HFF-Myc (cell line): ENCODE data around the gene VIM.

Source experiments
- DNase-seq: peaks from one replicate; pipeline ENCODE4 v3.0.0-alpha.2; 2011; ENCODE audit warnings: low read depth; ENCODE audit errors: extremely low read depth
- H3K4me3 ChIP-seq: replicated peaks from 2 replicates; pipeline ENCODE4 v1.5.1; 2011; ENCODE audit warnings: low read depth, mild to moderate bottlenecking, control low read depth, low read length
- TF ChIP-seq, protein P1 (sequence below): IDR thresholded peaks from 2 replicates; pipeline ENCODE4 v1.5.1; 2012; ENCODE audit warnings: mild to moderate bottlenecking, low read depth, low read length, control low read depth; ENCODE audit errors: missing control alignments

The VIM gene

GRCh38 chr10:17219024-17219423 lies 9.0 kb upstream of the VIM start:
- TF ChIP-seq, protein P1, sequence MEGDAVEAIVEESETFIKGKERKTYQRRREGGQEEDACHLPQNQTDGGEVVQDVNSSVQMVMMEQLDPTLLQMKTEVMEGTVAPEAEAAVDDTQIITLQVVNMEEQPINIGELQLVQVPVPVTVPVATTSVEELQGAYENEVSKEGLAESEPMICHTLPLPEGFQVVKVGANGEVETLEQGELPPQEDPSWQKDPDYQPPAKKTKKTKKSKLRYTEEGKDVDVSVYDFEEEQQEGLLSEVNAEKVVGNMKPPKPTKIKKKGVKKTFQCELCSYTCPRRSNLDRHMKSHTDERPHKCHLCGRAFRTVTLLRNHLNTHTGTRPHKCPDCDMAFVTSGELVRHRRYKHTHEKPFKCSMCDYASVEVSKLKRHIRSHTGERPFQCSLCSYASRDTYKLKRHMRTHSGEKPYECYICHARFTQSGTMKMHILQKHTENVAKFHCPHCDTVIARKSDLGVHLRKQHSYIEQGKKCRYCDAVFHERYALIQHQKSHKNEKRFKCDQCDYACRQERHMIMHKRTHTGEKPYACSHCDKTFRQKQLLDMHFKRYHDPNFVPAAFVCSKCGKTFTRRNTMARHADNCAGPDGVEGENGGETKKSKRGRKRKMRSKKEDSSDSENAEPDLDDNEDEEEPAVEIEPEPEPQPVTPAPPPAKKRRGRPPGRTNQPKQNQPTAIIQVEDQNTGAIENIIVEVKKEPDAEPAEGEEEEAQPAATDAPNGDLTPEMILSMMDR, result no peak
- DNase-seq, result no peak
- no peak overlapping the region for H3K4me3 ChIP-seq

GRCh38 chr10:17220652-17221100 lies 7.4 kb upstream of the VIM start:
- no peak for DNase-seq
- TF ChIP-seq, protein P1, result no peak
- no peak overlapping the region for H3K4me3 ChIP-seq

GRCh38 chr10:17222329-17222728 lies 5.7 kb upstream of the VIM start:
- TF ChIP-seq, protein P1, result no peak
- DNase-seq, result no peak

DNA sequence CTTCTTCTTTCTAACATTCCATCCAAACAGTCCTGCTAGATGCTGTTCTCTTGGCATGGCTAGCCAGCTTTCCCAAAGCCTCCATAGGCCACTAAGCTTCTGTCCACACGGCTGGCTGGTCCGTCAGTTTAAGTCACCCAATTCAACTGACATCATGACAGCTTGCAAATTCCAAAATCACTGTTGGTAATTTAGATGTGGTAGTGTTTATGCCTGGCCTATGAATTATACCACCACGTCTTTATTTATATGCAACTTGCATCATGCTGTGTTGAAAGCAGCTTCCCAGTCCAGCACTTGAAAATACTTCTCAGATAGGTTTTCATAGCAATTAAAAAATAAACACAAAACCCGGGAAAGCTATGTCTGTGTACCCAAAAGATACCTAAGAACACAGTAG lies 2.2 kb upstream of the VIM start:
- TF ChIP-seq, protein P1, result no peak
- no peak overlapping the region for H3K4me3 ChIP-seq
- DNase-seq, result no peak

More at GRCh38 chr10:17222329-17222728, 5.7 kb upstream of the VIM start:
- no peak overlapping the region for H3K4me3 ChIP-seq

- no peak overlapping the region; the same call in 1 of the 2 replicates for H3K4me3 ChIP-seq
- DNase-seq, result no peak
- TF ChIP-seq, protein P1, result no peak
Measured at GRCh38 chr10:17226891-17227303, 1.1 kb upstream of the VIM start.

DNA sequence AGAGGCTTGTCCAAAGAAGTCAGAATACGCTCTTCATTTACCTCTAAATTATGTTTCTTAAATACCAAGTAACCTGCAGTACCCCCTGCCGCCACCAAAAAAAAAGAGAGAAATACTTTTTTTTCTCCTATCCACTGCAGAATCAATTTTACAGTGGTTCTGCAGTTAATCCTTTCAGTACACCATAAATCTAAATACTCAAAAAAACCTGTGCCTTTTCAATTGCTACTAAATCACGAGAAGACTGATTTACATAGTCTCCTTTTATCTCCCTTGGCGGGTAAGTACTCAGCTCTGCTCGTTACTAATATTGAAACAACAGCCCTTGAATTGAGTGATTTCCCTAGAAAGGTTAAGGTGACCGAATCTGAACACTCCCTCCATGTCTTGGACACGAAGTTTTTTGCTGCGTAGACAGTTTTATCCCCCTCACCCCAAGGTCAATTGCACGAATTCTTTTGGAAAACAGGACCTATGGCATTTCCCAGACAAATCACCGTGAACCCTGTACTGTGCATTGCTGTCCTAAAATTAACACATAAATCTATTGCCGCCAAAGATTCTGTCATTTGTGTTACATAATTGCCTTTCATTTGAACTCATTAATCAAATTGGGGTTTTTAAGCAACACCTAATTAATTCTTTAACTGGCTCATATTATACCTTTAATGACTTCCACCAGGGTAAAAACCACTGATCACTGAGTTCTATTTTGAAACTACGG lies 512 bp upstream of the VIM start:
- DNase-seq, result no peak
- TF ChIP-seq, protein P1, result peak; percentile 7

More for the DNA sequence above, 512 bp upstream of the VIM start:
- peak overlapping the region; percentile 99 for H3K4me3 ChIP-seq
